SU-DHL-6 (cell line): ENCODE measurements around the gene WNT1.

ENCODE experiments used
- H2AFZ ChIP-seq: fragments of 200-600 bp; sonication (generic); 2 replicates; pipeline ENCODE4 v1.6.1; 2014; ENCODE audit warnings: low read depth, mild to moderate bottlenecking, moderate library complexity, mixed read lengths, antibody characterized with exemption, low read length; ENCODE audit not compliant: severe bottlenecking
- H3F3A ChIP-seq: fragments of 200-600 bp; shearing (Covaris generic); 2 replicates; pipeline ENCODE4 v1.6.0; 2016; ENCODE audit warnings: antibody characterized with exemption, mild to moderate bottlenecking; ENCODE audit not compliant: insufficient read depth
- H3K27ac ChIP-seq: fragments of 200-600 bp; sonication (generic); 2 replicates; pipeline ENCODE4 v1.5.1; 2016; ENCODE audit warnings: low read depth, mild to moderate bottlenecking, low read length, moderate library complexity, mixed read lengths
- H3K27me3 ChIP-seq: fragments of 200-600 bp; sonication (generic), shearing (Covaris generic); 2 replicates; pipeline ENCODE4 v1.6.0; 2014; ENCODE audit warnings: mild to moderate bottlenecking, low read length
- H3K36me3 ChIP-seq: fragments of 200-600 bp; sonication (generic); 2 replicates; pipeline ENCODE4 v1.6.1; 2014; ENCODE audit warnings: mild to moderate bottlenecking, low read length, mixed read lengths
- H3K4me2 ChIP-seq: fragments of 300-600, 200-600 bp; shearing (Covaris generic), sonication (generic); 2 replicates; pipeline ENCODE4 v1.6.0; 2014; ENCODE audit warnings: low read length, low read depth, mild to moderate bottlenecking; ENCODE audit not compliant: poor library complexity, severe bottlenecking
- H3K4me3 ChIP-seq: fragments of 200-600 bp; sonication (generic); 2 replicates; pipeline ENCODE4 v1.5.1; 2014; ENCODE audit warnings: antibody characterized with exemption, low read length, mild to moderate bottlenecking, mixed read lengths; ENCODE audit not compliant: insufficient read depth, poor library complexity, severe bottlenecking
- H3K79me2 ChIP-seq: fragments of 200-600 bp; sonication (generic); 2 replicates; pipeline ENCODE4 v1.6.1; 2014; ENCODE audit warnings: mild to moderate bottlenecking, low read length, moderate library complexity; ENCODE audit not compliant: insufficient read depth
- H3K9ac ChIP-seq: fragments of 200-600 bp; sonication (generic); 2 replicates; pipeline ENCODE4 v1.7.0; 2014; ENCODE audit warnings: mild to moderate bottlenecking, low read length
- H3K9me2 ChIP-seq: fragments of 200-600 bp; sonication (generic); replicated peaks from 2 replicates; pipeline ENCODE4 v1.6.1; 2014; ENCODE audit warnings: low read length; ENCODE audit not compliant: insufficient read depth
- H3K9me3 ChIP-seq: fragments of 200-600 bp; sonication (generic); 2 replicates; pipeline ENCODE4 v1.6.1; 2014; ENCODE audit warnings: low read length, mixed read lengths; ENCODE audit not compliant: insufficient read depth
- H4K20me1 ChIP-seq: fragments of 200-600 bp; sonication (generic); 2 replicates; pipeline ENCODE4 v1.6.1; 2014; ENCODE audit warnings: low read depth, mild to moderate bottlenecking, antibody characterized with exemption, low read length, moderate library complexity, mixed read lengths
- CTCF ChIP-seq: fragments of 200-600 bp; sonication (generic); IDR thresholded peaks from one replicate; pipeline ENCODE4 v1.5.1; 2017; ENCODE audit warnings: antibody characterized with exemption, mild to moderate bottlenecking, low read length, moderate library complexity; ENCODE audit not compliant: insufficient read depth, poor library complexity, severe bottlenecking
- EZH2phosphoT487 ChIP-seq: fragments of 200-600 bp; sonication (generic), shearing (Covaris generic); conservative IDR thresholded peaks from 2 replicates; pipeline ENCODE4 v1.6.1; 2018; ENCODE audit warnings: mild to moderate bottlenecking, antibody characterized with exemption, low read length, moderate library complexity, mixed read lengths

Gene WNT1

GRCh38 chr12:49019443-49020324, 41.6 kb downstream of the WNT1 start:
- Histone ChIP-seq H3K4me3 (peak overlapping the region; percentile 71), H2AFZ (peak overlapping the region; percentile 39)

GRCh38 chr12:49020441-49020840, 42.3 kb downstream of the WNT1 start:
- H3K36me3 ChIP-seq: no peaks in the 10 kb centered on the region
- no peaks in the 10 kb centered on the region for H3K27me3 ChIP-seq
- no peak overlapping the region for H3K27ac ChIP-seq
- no peak overlapping the region for H3K4me2 ChIP-seq
- no peak overlapping the region for H3K9ac ChIP-seq
- H3K9me2 ChIP-seq: no peaks in the 10 kb centered on the region
- peaks cover 8% of the 10 kb centered on the region; the same call in 1 of the 2 replicates for H3K79me2 ChIP-seq
- TF ChIP-seq EZH2phosphoT487 (no peak), CTCF (no peak)
- H2AFZ ChIP-seq: no peak overlapping the region
- no peaks in the 10 kb centered on the region for H4K20me1 ChIP-seq
- no peaks in the 10 kb centered on the region for H3K9me3 ChIP-seq
- H3F3A ChIP-seq: peaks cover 20% of the 10 kb centered on the region
- no peak overlapping the region for H3K4me3 ChIP-seq

More at GRCh38 chr12:49019443-49020324, 41.6 kb downstream of the WNT1 start:
- peaks cover 20% of the 10 kb centered on the region for H3F3A ChIP-seq
- no peaks in the 10 kb centered on the region for H3K36me3 ChIP-seq
- peak overlapping the region; percentile 86 for H3K27ac ChIP-seq
- no peaks in the 10 kb centered on the region for H3K9me3 ChIP-seq
- no peaks in the 10 kb centered on the region for H3K9me2 ChIP-seq
- TF ChIP-seq EZH2phosphoT487 (no peak), CTCF (peak; percentile 34)
- H3K79me2 ChIP-seq: peaks cover 8% of the 10 kb centered on the region; the same call in 1 of the 2 replicates
- H3K4me2 ChIP-seq: peak overlapping the region; percentile 86
- no peaks in the 10 kb centered on the region for H3K27me3 ChIP-seq
- H4K20me1 ChIP-seq: no peaks in the 10 kb centered on the region
- H3K9ac ChIP-seq: peak overlapping the region; percentile 82

- H2AFZ ChIP-seq: no peak overlapping the region
- H3K9ac ChIP-seq: no peak overlapping the region
- H3K4me3 ChIP-seq: no peak overlapping the region
- H3K4me2 ChIP-seq: no peak overlapping the region
- H3K79me2 ChIP-seq: peaks cover 8% of the 10 kb centered on the region; the same call in 1 of the 2 replicates
- peaks cover 20% of the 10 kb centered on the region for H3F3A ChIP-seq
- no peaks in the 10 kb centered on the region for H3K9me3 ChIP-seq
- no peaks in the 10 kb centered on the region for H4K20me1 ChIP-seq
- no peaks in the 10 kb centered on the region for H3K9me2 ChIP-seq
- H3K27ac ChIP-seq: no peak overlapping the region
- TF ChIP-seq EZH2phosphoT487: no peak
- TF ChIP-seq CTCF: no peak
- no peaks in the 10 kb centered on the region for H3K36me3 ChIP-seq
- H3K27me3 ChIP-seq: no peaks in the 10 kb centered on the region
Observed at GRCh38 chr12:49021292-49021915, 43.3 kb downstream of the WNT1 start.
